ENCODE data around the gene NUP62. TPM values are rescaled to one million over a fixed set of nuclear protein-coding genes. Genes with fewer than 3 reads are reported as not detected.
A peak's percentile ranks its signal among the peaks of the same experiment; 100 is the strongest.

The NUP62 gene
- polyA plus RNA-seq, 1 experiment, result 12.4 TPM

DNA sequence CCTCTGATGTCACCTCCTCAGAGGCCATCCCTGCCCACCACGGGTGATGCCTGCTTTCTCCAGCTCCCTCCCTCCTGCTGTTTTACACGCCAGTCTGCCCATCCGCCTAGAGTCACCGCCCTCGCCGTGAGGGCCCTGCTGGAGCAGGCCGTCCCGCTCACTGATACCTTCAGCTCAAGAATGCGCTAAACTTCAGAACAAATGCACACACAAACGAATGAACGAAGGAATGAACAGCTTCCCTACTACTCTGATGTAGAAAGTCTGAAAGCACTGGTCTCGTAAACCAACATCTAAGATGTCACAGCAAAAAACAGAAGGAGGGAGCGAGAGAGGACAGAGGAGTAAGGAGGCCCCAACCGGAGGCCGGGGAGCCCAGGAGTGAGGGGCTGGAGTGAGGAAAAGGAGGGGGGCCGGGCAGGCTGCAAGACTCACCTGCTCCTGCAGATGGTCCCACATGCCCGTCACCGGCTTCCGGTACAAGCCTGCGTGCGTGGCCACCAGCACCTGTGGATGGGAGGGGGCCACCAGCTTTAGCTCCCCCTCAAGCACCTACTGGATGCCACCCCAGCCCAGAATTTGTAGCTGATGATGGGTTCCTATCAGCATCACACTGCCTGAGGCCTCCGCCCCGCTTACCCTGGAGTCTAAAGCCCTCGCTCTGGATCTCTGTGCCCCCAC is 65.9 kb downstream of the NUP62 start:
- H3K9me3 ChIP-seq (ENCODE audit: control insufficient read depth, insufficient read depth, low read length), result no peaks in the 10 kb centered on the region; the same call in 1 of the 2 replicates
- TF ChIP-seq, protein P1, sequence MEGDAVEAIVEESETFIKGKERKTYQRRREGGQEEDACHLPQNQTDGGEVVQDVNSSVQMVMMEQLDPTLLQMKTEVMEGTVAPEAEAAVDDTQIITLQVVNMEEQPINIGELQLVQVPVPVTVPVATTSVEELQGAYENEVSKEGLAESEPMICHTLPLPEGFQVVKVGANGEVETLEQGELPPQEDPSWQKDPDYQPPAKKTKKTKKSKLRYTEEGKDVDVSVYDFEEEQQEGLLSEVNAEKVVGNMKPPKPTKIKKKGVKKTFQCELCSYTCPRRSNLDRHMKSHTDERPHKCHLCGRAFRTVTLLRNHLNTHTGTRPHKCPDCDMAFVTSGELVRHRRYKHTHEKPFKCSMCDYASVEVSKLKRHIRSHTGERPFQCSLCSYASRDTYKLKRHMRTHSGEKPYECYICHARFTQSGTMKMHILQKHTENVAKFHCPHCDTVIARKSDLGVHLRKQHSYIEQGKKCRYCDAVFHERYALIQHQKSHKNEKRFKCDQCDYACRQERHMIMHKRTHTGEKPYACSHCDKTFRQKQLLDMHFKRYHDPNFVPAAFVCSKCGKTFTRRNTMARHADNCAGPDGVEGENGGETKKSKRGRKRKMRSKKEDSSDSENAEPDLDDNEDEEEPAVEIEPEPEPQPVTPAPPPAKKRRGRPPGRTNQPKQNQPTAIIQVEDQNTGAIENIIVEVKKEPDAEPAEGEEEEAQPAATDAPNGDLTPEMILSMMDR (IDR thresholded peaks at IDR 0.05; ENCODE audit: low read depth, low read length), result no peak
- DNase-seq (ENCODE audit: low read depth, low spot score), result no peak
- H3K4me3 ChIP-seq (ENCODE audit: low read depth, low read length), result no peak overlapping the region
- ChIA-PET POLR2A (interaction anchor here (0.7 kb wide), 1 partner anchor 9 kb away, joined by 3 read pairs; no protein-coding TSS in a partner anchor), CTCF (interaction anchor here (0.8 kb wide), 1 partner anchor 272 kb away, joined by 3 read pairs; no protein-coding TSS in a partner anchor)
- no peaks in the 10 kb centered on the region for H3K27me3 ChIP-seq (ENCODE audit: control insufficient read depth, insufficient read depth, low read length)
- H3K27ac ChIP-seq (ENCODE audit: low read depth, low read length), result no peak overlapping the region

DNA sequence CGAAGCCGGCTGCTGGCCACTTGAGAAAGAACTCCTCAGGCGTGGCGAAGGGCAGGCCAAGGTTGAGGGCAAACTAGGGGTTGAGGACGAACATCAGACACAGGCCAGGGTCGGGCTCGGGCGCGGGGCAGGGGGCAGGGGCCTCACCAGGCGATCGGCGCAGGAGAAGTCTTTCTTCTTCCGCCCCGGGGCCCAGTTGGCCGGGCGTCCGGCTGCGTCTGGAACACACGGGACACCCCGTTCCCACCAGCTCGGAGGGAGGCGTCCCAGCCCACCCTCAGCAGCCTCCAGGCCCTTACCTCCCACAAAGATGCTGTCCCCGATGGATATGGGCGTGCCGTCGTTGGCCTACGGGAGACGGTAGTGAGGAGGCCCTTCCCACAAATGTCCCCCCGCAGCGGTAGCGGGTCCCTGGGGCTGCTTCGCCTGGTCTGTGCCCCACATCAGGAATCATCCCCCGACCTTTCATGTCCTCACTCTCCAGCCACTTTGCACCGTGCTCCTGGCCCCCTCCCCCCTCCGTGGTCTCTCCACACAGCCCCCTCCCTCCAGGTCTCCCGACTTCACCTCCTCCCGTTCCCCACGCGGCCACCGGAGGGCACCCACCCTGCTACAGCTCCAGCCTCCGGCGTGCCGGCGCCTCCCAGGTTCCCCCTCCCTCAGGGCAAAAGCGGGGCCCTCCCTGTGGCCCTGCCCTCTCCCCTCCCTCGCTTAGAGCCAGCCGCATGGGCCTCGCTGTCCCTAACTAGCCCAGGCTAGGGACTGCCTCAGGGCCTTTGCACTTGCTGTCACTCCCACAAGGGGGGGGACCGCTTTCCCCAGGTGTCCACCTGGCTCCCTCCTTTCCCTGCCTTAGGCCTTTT is 66.7 kb downstream of the NUP62 start:
- Histone ChIP-seq H3K27ac (ENCODE audit: low read depth, low read length) (no peak overlapping the region), H3K9me3 (ENCODE audit: control insufficient read depth, insufficient read depth, low read length) (no peaks in the 10 kb centered on the region; the same call in 1 of the 2 replicates), H3K4me3 (ENCODE audit: low read depth, low read length) (no peak overlapping the region), H3K27me3 (ENCODE audit: control insufficient read depth, insufficient read depth, low read length) (no peaks in the 10 kb centered on the region)
- DNase-seq (ENCODE audit: low read depth, low spot score), result no peak
- ChIA-PET CTCF (interaction anchor here (0.8 kb wide), 1 partner anchor 273 kb away, joined by 3 read pairs; no protein-coding TSS in a partner anchor), POLR2A (no interaction called here)
- TF ChIP-seq, protein P1 (IDR thresholded peaks at IDR 0.05; ENCODE audit: low read depth, low read length), result peak; percentile 36

DNA sequence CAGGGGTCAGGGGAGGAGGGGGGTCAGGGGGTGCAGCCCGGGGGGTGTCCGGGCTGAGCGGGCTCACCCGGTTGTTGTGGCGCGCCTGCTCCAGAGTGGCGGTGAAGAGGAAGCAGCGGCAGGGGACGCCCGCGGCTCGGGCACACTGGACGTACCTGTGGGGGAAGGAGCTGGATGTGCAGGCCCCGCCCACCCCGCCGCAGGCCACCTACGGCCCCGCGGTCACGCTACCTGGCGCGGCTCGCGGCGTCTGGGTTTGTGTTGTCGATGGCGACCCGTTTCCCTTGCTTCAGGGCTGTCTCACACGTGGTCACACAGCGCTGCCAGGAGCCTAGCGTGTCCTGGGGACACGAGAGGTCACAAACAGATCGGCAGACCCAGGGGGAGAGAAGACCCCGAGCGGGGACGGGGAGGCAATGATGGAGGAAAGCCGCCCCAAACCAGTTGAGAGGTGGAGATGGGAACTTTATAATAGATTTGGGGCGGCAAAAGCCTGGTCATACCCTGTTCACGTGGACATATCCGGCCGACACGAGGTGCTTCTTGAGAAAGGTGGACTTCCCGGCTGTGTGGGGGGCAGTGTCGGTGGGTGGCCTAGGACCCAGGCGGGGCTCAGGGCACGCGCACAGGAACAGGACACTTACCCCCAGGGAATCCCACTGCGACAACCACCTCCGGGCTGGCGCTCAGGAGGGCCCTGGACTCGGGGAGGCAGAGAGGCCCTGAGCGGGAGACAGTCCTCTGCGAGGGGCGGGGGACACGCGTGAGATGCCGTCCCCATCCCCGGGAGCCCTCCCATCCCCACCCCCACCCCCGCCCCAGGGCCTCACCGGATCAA is 67.5 kb downstream of the NUP62 start:
- Histone ChIP-seq H3K27ac (ENCODE audit: low read depth, low read length) (no peak overlapping the region), H3K9me3 (ENCODE audit: control insufficient read depth, insufficient read depth, low read length) (no peaks in the 10 kb centered on the region; the same call in 1 of the 2 replicates), H3K4me3 (ENCODE audit: low read depth, low read length) (no peak overlapping the region), H3K27me3 (ENCODE audit: control insufficient read depth, insufficient read depth, low read length) (no peaks in the 10 kb centered on the region)
- ChIA-PET CTCF (no interaction called here), POLR2A (interaction anchor here (1.2 kb wide), 1 partner anchor 52 kb away, joined by 3 read pairs; no protein-coding TSS in a partner anchor)
- no peak for DNase-seq (ENCODE audit: low read depth, low spot score)
- TF ChIP-seq, protein P1 (IDR thresholded peaks at IDR 0.05; ENCODE audit: low read depth, low read length), result no peak

DNA sequence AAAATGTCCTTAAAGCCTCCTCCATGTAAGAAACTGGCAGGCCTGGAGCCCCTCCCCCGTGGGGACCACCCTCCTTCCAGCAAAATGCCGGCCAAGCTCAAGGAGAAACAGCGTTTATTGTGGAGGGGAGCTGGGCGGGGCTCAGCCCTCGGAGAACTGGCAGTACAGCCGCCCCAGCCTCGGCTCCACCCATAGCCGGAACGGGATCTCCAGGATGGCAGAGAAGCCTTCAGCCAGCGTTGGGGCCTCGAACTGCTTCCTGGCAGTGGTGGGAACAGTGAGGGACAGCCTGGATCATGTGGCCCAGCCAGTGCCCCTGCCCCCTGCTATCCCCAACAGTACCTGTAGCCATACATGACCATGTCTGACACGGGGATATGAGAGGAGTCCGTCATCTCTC is 68.2 kb downstream of the NUP62 start:
- H3K9me3 ChIP-seq (ENCODE audit: control insufficient read depth, insufficient read depth, low read length), result no peaks in the 10 kb centered on the region; the same call in 1 of the 2 replicates
- TF ChIP-seq, protein P1 (IDR thresholded peaks at IDR 0.05; ENCODE audit: low read depth, low read length), result no peak
- POLR2A ChIA-PET, result interaction anchor here (1.1 to 1.2 kb wide), 2 partner anchors 8 to 51 kb away, joined by 3 read pairs; no protein-coding TSS in a partner anchor
- H3K27me3 ChIP-seq (ENCODE audit: control insufficient read depth, insufficient read depth, low read length), result no peaks in the 10 kb centered on the region
- H3K4me3 ChIP-seq (ENCODE audit: low read depth, low read length), result no peak overlapping the region
- DNase-seq (ENCODE audit: low read depth, low spot score), result no peak
- H3K27ac ChIP-seq (ENCODE audit: low read depth, low read length), result no peak overlapping the region
- CTCF ChIA-PET, result no interaction called here
